HG03108 (cell line): ENCODE measurements around the gene EXOC5.
"Not testable (repeated sequence)": the region's sequence is repeated elsewhere in the genome, so short reads cannot be mapped to it uniquely, and the experiment has no call there.

Source experiments
- ATAC-seq: cut with Tn5 transposase; IDR thresholded peaks from one replicate; pipeline ENCODE4 v1.9.1; 2021; ENCODE audit warnings: moderate library complexity; ENCODE audit not compliant: unreplicated experiment

Gene EXOC5

DNA sequence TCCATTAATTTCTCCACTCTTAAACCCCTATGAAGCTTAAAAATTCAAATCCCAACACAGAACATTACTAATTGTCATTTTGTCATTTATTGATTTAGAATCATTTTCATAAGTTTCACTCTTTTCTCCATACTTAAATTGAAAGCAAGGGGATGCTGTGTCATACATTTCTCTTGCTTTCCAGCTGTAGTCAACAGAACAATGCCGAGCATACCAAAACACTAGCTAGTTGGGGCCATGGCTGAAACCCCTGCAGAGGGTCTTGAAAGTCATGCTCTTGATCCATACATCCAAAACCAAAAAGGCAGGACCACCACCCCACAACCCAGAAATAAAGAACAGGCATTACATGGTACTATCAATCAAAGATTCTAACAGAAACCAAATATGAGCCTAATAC, 9.0 kb downstream of the EXOC5 start:
- no peak for ATAC-seq

DNA sequence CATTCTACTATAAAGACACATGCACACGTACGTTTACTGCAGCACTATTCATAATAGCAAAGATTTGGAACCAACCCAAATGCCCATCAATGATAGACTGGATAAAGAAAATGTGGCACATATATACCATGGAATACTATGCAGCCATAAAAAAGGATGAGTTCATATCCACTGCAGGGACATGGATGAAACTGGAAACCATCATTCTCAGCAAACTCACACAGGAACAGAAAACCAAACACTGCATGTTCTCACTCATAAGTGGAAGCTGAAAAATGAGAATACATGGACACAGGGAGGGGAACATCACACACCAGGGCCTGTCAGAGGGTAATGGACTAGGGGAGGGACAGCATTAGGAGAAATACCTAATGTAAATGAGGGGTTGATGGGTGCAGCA, 10.5 kb downstream of the EXOC5 start:
- not testable (repeated sequence) for ATAC-seq

DNA sequence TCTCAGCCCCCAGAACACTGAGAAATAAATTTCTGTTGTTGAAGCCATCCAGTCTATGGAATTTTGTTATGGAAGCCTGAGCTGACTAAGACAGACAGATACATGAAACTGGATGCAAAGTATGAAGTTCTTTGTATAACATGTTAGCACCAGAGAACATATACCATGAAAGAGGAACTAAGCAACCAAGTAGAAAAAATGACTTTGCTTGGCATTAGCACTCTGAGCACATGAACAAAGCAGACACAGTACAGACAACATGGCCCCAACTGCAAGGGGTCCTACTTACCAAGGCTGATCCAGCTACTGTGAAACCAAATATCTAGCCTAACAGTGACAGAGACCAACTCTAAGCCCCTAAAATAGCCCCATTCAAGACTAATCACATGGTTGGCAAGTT, 13.8 kb downstream of the EXOC5 start:
- ATAC-seq: no peak

DNA sequence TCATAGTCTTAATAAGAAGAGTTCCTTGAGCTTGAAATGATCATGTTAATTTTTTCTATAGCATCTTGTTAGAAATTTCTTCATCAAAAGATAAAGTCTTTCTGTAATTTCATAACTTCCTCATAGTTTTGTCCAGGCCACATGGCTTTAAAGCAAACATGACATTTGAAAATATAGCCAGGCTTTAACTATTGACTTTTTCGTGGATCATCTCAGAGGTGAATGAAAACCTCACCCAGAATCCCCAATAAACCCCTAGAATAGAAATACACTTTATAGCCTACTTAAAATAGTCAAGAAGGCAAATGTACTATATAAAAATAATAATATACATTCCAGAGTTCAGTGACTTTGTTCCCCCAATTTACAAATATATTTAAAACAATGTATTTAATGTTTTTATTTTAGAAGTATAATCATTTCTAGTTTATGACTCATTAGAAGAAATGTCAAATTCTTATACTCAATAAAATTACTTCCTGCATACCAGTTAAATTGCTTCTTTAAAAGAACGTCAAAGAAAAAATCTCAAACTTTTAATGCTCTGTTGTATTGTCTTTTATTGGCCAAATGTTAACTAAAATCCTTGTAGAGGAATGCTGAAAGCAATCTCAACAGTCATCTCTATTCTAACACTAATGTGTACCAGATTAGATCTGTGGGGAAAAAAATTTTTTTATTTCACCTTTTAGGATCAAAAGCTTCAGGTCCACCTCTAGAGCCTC, 21.6 kb downstream of the EXOC5 start:
- no peak for ATAC-seq

DNA sequence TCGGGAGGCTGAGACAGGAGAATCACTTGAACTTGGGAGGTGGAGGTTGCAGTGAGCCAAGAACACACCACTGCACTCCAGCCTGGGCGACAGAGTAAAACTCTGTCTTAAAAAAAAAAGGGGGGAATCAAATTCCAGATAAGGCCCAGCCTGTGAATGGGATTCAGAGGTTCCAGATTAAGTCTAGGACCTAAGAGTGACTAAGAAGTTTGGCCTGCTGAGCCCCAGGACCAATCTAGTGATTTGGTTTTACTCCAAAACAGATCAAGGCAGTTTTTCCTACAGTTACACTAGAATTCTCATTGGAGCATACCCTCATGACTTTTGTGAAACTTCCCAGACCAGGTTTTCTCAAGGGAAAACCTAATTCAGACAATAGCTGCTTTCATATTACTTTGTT, 22.8 kb downstream of the EXOC5 start:
- ATAC-seq: no peak

DNA sequence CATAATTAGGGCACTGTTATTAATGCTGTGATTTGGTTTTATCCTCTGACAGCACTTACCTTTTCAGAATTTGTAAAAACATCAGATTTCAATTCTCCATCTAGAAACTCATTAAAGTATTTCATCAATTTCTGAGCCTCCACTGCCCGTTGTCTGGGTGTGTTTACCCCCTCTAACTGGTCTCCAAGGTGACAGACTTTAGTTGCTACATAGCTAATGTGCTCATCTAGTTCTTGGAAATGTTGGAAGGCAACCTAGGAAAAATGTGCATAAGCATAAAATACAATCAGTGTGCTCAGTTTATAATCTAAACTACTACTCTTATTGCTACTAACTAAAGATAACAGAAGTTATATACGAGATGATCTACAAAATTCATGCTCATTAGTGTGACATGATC, 24.6 kb downstream of the EXOC5 start:
- no peak for ATAC-seq

DNA sequence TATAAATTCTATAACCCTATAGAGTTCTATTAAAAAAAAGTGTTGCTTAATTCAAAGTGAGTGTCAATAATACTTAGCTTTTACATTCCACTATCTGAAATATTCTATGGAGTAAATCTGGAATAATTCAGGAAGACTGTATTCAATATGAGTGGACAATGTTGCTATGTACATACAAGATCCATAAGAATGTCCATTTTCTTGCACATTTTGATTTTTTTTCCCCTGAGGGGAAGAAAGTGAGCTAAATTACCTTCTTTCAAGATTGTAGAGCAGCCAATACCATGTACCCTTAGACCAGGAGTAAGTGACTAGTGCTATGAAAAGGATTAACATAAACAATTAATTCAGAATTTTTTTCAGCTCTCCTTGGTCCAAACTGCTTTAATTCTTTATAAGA, 25.4 kb downstream of the EXOC5 start:
- ATAC-seq: no peak

DNA sequence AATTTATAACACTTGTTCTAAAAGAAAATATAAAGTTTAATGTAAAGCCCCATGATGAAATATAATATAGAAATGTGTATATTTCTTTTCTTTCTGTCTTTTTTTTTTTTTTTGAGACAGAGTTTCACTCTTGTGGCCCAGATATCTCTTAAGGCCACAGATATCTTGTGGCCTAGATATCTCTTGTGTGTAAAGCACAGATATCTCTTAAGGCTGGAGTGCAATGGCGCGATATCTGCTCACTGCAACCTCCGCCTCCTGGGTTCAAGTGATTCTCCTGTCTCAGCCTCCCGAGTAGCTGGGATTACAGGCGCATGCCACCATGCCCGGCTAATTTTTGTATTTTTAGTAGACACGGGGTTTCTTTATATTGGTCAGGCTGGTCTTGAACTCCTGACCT, 28.6 kb downstream of the EXOC5 start:
- ATAC-seq: not testable (repeated sequence)

DNA sequence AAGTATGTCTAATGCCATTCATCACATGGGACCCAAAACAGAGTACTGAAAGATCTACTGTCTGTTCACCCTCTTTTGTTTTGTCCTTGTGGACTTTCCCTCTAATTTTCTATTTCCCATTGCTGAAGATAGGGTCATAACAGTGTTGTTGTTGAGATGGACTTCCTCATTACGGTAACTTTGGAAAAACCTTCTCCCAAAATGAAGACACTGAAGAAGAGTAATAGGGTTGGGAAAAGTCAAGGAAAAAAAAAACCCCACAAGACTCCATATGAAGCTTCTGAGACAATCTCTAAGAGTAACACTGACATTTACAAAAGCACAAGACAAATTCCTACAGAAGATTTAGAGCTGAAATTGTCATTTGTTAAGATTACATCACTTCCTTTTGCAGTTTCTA, 36.7 kb downstream of the EXOC5 start:
- no peak for ATAC-seq

DNA sequence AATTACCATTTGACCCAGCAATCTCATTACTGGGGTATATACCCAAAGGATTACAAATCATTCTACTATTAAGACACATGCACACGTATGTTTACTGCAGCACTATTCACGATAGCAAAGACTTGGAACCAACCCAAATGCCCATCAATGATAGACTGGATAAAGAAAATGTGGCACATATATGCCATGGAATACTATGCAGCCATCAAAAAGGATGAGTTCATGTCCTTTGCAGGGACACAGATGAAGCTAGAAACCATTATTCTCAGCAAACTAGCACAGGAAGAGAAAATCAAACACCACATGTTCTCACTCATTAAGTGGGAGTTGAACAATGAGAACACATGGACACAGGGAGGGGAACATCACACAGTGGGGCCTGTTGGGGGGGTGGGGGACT, 40.4 kb downstream of the EXOC5 start:
- not testable (repeated sequence) for ATAC-seq

DNA sequence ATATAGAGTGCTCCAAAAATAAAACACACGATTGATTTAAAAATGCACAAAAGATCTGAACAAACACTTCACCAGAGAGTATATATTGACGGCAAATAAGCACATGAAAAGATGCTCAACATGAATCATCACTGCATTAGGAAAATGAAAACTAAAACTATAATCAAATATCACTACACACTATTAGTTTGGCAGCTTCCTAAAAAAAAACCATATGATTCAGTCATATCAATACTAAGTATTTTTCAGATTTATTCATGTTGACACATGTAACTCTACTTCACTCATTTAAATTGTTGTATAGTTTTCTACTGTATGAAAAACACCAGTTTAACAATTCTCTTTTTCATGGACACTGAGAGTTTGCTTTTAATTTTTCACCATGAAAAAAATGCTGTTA, 41.6 kb downstream of the EXOC5 start:
- no peak for ATAC-seq

DNA sequence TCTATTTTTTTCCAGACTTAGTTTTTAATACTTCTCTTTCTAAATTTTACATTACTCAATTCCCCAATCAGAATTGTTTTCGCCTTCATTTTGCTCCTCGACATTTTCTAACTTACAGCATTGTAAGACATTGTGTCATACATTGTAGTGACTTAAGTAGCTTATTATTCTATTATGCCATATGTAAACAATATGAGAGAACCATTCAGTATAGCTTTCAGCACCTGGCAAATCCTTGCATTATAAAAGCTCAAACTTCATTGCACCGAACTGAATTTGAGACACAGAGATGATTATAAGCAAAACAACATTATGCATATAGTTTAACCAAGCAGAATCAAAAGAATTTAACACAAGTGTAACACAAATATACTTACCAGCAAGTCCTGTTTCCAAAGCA, 46.8 kb downstream of the EXOC5 start:
- no peak for ATAC-seq

DNA sequence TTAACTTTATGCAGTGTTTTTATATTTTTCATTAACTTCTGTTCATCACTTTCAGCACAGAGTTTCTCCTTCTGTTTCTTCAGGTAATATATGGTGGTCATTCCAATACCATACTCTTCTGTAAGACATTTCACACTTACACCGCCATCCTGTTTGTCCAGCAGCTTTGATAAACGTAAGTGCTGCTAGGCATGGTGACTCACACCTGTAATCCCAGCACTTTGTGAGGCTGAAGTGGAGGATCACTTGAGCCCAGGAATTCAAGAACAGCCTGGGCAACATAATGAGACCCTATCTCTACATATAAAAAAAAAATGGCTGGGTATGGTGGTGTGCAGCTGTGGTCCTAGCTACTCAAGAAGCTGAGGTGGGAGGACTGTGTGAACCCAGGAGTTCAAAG, 55.8 kb downstream of the EXOC5 start:
- no peak for ATAC-seq

DNA sequence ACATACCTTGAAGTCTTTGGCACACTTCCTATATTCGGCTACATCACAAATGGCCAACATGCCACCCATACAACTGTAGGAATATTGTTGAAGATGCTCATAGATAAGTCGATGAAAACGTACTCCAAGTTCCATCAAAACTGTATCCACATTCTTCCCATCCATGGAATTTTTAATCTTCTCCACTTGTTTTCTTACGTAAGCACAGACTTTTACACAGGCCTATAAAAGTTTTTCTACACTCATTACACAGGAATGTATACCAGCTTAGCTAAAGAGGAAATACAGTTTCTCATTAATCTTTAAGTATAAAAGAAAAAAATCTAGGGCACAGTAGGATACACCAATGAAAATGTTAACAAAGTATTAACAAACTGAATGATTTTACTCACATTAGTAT, 59.1 kb downstream of the EXOC5 start:
- ATAC-seq: no peak

DNA sequence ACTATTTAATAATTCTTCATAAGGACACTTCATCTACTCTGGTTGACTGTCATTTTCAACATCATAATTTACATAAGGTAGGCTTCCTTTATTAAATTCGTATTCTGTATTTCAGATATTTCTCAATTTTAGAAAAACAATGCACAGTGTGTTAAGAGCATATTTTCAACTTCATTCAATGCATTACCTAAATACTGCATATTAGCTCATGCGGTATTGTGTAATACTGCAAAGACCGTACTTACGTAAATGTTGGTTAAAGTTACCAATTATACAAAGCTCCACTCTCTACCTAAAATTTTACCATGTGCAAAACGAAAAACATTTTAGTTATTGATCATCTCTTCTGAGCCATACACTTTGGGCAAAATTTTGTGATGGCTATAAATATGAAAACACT, 62.8 kb downstream of the EXOC5 start:
- ATAC-seq: no peak

DNA sequence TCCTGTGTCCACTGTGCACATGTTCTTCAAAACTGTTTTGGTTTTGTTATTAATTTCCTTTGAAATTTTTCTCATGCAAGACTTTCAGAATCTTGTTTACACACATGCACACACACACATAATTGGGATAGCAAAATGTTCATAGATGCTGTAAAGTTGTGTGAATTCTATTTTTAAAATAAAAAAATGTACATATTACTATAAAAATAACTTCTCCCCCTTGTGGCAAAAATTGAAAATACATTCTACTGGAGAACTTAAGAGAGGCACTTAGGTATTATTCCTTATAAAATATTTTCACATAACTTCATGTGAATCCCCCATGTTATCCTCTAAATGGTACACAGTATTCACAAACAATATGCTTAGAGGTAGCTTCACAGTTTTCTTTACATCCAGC, 66.0 kb downstream of the EXOC5 start:
- ATAC-seq: not testable (repeated sequence)

DNA sequence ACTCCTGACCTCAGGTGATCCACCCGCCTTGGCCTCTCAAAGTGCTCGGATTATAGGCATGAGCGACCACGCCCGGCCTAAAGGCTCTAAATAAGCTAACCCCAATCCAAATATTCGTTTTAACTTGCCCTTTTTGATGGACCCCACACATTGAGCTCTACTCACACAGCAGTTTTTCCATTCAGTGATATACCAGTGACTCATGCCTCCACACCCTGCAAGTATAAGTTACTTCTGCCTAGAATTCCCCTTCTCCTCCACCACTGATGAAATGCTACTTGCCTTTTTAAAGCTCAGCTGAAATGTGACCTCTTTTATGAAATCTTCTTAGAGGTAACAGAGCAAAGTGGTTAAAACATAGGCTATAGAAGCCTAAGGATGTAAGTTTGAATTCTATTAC, 68.8 kb downstream of the EXOC5 start:
- ATAC-seq: no peak

DNA sequence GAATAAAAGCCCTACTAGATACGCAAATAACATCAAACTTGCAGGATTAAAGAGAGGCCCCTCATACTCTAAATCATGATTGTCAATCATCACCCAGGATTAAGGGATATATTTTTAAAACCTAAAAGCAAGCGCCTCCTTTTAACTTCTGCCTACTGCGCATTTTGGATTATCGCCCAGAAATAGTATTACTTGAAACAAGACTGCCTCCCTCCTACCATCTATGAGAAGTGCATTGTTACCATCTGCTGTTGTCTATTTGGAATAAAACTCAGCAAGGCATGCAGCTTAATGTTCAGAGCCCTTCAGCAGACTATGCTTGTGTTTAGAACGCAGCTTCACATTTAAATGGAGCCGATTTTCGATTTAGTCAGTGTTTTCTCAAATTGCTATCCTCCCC, 79.6 kb downstream of the EXOC5 start:
- no peak for ATAC-seq

DNA sequence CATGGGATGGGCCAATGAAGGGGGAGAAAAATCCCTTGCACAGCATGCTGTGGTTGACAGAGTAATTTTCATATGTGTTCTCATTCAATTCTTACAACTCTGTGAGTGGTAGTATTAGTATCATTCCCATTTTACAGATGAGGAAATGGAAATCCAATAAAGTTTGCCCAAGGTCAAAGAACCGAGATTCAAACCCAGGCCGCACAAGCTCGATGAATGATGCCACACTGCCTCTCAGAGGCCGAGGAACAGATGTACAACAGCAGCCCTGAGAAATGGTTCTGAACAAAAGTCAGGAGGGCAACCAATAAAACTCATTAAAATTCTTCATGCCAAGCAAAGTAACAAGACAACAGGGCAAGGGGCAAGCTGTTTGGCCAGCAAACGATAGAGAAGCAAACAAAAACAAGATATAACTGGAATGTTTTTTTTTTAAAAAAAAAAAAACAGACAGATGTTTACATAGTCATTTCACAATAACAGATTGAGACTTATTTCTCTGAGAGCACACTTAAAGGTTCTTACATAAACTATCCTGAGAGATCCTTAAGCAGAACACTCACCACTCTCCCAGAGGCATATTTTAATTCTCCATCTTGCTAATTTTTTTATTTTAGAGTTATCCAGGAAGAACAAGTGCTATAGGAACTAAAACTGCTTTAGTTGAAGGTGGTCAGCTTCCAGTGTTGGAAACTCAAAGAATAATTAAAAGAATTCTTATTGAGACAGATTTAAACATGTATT, 85.8 kb downstream of the EXOC5 start:
- ATAC-seq: no peak

DNA sequence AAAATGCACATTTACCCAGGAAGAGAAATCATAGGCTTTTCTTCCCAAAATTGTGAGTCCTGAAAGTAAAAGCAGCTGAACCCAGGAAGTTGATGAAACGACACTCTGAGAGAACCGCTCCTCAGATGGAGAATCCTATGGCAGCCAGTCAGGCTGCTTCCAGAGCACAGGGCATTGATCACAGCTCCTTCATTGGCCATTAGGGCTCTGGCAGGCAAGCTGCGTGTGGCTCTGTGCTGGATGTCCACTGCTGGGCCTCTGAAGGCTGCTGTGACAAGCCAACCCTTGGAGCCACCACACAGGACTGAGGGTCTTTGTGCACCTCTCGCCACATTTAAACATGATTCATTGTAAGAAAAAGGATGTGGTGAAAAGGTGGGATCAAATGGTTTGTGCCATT, 89.4 kb downstream of the EXOC5 start:
- ATAC-seq: no peak

DNA sequence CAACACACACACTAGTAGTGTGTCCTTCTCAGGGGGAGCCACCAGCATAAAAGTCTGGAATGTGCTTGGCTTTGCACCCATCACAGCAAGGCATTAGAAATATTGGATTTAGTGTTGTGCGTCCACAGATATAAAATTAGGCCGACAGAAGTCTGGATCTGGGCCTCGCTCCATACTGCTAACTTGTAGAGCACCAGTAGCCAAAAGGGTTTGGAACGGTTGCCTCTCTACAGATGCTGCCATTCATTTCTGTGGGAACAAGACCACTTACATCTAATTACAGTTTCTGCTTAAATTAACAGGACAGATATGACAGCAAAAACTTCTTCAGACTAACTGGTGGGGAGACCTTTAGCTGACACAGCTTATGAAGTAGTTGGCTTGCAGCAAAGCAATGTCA, 94.2 kb downstream of the EXOC5 start:
- no peak for ATAC-seq

DNA sequence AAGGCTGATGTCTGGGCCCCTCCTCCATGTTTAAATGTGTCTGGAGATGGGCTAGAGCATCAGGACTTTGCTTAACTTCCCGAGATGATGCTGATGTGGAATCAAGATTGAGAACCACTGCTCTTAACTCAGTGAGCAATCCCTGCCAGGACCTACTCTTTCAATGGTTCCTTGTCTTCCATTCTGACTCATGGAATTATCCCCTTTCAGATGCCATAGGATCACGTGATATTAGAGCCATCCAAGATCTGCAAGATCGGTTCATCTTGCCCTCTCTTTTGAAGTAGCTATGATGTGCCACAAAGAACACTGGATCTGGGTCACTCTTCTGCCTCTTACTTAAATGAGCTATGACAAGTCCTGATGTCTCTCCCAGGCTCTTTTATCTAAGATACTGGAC, 96.8 kb downstream of the EXOC5 start:
- no peak for ATAC-seq

DNA sequence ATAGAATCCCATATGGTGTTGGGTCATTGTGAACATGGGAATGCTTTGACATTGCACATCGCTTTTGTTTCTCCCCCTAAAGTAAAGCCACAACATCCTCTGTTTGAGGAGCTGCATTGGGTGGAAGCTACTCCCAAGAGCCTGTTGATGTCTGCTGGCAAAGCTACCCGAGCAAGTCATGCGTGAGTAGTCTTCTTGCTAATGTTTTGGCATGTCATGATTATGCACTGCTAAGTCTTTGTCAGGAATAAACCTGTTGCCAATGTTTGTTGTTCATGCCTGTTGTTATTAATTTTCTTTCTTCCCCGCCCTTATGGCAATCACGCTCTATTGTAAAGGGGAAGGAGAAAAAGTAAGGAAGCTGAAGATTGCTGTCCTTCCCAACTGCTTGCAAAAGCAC, 97.3 kb downstream of the EXOC5 start:
- no peak for ATAC-seq
